Hepatocyte (in vitro differentiated cells): Measurements from ENCODE around the gene GALNT14.

Experiments used
- EZH2 ChIP-seq: fragments of 200-600 bp; sonication (generic); IDR thresholded peaks from 2 replicates; pipeline ENCODE4 v1.6.1; 2016; ENCODE audit warnings: antibody characterized with exemption, mild to moderate bottlenecking, borderline replicate concordance
- TF ChIP-seq, protein P1 (sequence below): fragments of 200-600 bp; sonication (generic); IDR thresholded peaks from 2 replicates; pipeline ENCODE4 v1.5.1; 2016; ENCODE audit warnings: antibody characterized with exemption, mild to moderate bottlenecking; ENCODE audit not compliant: poor library complexity

- TF ChIP-seq, protein P1, sequence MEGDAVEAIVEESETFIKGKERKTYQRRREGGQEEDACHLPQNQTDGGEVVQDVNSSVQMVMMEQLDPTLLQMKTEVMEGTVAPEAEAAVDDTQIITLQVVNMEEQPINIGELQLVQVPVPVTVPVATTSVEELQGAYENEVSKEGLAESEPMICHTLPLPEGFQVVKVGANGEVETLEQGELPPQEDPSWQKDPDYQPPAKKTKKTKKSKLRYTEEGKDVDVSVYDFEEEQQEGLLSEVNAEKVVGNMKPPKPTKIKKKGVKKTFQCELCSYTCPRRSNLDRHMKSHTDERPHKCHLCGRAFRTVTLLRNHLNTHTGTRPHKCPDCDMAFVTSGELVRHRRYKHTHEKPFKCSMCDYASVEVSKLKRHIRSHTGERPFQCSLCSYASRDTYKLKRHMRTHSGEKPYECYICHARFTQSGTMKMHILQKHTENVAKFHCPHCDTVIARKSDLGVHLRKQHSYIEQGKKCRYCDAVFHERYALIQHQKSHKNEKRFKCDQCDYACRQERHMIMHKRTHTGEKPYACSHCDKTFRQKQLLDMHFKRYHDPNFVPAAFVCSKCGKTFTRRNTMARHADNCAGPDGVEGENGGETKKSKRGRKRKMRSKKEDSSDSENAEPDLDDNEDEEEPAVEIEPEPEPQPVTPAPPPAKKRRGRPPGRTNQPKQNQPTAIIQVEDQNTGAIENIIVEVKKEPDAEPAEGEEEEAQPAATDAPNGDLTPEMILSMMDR: no peak
- TF ChIP-seq EZH2: no peak
These were observed 120.0 kb downstream of the GALNT14 start for GRCh38 chr2:31018280-31018679.
